ENCODE results near the gene ANK3.

Gene ANK3

GRCh38 chr10:60290558-60290957, 99.1 kb downstream of the ANK3 start:
- H3K27ac ChIP-seq (ENCODE audit: low read depth, low read length): no peak overlapping the region
- H3K9ac ChIP-seq (ENCODE audit: low read length in 5 of 5): no peak overlapping the region
- no peaks in the 10 kb centered on the region for H3K9me3 ChIP-seq (ENCODE audit: control insufficient read depth in 5 of 5, low read length in 5 of 5)
- H3K36me3 ChIP-seq (ENCODE audit: control insufficient read depth in 5 of 5, insufficient read depth in 5 of 5, low read length in 5 of 5): no peaks in the 10 kb centered on the region
- H3K4me3 ChIP-seq (ENCODE audit: low read depth in 1 of 5, low read length in 5 of 5): no peak overlapping the region
- H3K27me3 ChIP-seq (ENCODE audit: control insufficient read depth in 5 of 5, insufficient read depth in 4 of 5, low read length in 5 of 5): no peaks in the 10 kb centered on the region
- no peaks in the 10 kb centered on the region for H3K4me1 ChIP-seq (ENCODE audit: control insufficient read depth in 5 of 5, insufficient read depth in 5 of 5, low read length in 5 of 5)

DNA sequence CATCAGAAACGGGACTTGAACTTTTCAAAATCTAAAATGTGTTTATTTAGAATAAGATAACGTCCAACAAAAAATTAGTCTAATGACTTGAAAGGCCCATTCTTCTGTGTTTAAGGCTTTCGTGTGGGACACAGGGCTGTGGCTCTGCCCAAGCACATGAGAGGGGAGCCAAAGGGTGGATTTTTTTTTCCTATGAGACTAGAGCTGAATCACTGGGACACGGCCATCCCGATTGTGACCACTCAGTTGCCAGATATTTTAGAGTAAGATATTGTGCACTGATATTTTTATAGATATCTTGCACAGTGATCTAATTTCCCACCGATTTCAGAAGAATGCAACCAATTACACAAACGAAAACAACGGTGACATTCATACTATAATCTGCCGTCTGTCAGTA, 99.9 kb downstream of the ANK3 start:
- Histone ChIP-seq H3K36me3 (ENCODE audit: control insufficient read depth in 5 of 5, insufficient read depth in 5 of 5, low read length in 5 of 5) (no peaks in the 10 kb centered on the region), H3K9ac (ENCODE audit: low read length in 5 of 5) (no peak overlapping the region)

GRCh38 chr10:60288256-60288655, 101.4 kb downstream of the ANK3 start:
- no peak overlapping the region for H3K4me3 ChIP-seq (ENCODE audit: low read depth in 1 of 5, low read length in 5 of 5)
- H3K27me3 ChIP-seq (ENCODE audit: control insufficient read depth in 5 of 5, insufficient read depth in 4 of 5, low read length in 5 of 5): no peaks in the 10 kb centered on the region
- no peaks in the 10 kb centered on the region for H3K36me3 ChIP-seq (ENCODE audit: control insufficient read depth in 5 of 5, insufficient read depth in 5 of 5, low read length in 5 of 5)
- no peaks in the 10 kb centered on the region for H3K4me1 ChIP-seq (ENCODE audit: control insufficient read depth in 5 of 5, insufficient read depth in 5 of 5, low read length in 5 of 5)
- no peak overlapping the region for H3K9ac ChIP-seq (ENCODE audit: low read length in 5 of 5)
- H3K27ac ChIP-seq (ENCODE audit: low read depth, low read length): no peak overlapping the region
- no peaks in the 10 kb centered on the region for H3K9me3 ChIP-seq (ENCODE audit: control insufficient read depth in 5 of 5, low read length in 5 of 5)

More for the DNA sequence above, 99.9 kb downstream of the ANK3 start:
- Histone ChIP-seq H3K4me1 (ENCODE audit: control insufficient read depth in 5 of 5, insufficient read depth in 5 of 5, low read length in 5 of 5) (no peaks in the 10 kb centered on the region), H3K27ac (ENCODE audit: low read depth, low read length) (no peak overlapping the region), H3K4me3 (ENCODE audit: low read depth in 1 of 5, low read length in 5 of 5) (no peak overlapping the region), H3K9me3 (ENCODE audit: control insufficient read depth in 5 of 5, low read length in 5 of 5) (no peaks in the 10 kb centered on the region), H3K27me3 (ENCODE audit: control insufficient read depth in 5 of 5, insufficient read depth in 4 of 5, low read length in 5 of 5) (no peaks in the 10 kb centered on the region)

DNA sequence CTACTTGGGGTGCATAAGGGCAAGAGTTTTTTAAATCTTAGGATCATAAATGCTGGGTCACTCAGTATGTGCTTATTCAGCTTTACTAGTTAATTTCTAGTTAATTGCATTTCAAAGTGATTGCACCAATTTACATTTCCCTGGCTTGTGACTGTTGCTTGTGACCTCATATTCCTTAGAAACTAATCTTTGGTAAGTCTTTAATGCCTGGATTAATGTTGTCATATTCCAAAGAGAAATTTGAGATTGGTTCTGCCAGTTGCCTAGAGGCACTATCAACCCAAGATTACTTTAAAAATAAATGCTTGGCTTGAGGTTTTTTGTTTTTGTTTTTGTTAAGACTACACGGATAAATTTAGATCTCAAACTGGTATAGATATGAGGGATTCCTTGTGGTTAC, 103.1 kb downstream of the ANK3 start:
- Histone ChIP-seq H3K9me3 (ENCODE audit: control insufficient read depth in 5 of 5, low read length in 5 of 5) (no peaks in the 10 kb centered on the region), H3K9ac (ENCODE audit: low read length in 5 of 5) (no peak overlapping the region), H3K27ac (ENCODE audit: low read depth, low read length) (no peak overlapping the region), H3K36me3 (ENCODE audit: control insufficient read depth in 5 of 5, insufficient read depth in 5 of 5, low read length in 5 of 5) (no peaks in the 10 kb centered on the region), H3K4me3 (ENCODE audit: low read depth in 1 of 5, low read length in 5 of 5) (no peak overlapping the region), H3K4me1 (ENCODE audit: control insufficient read depth in 5 of 5, insufficient read depth in 5 of 5, low read length in 5 of 5) (no peaks in the 10 kb centered on the region), H3K27me3 (ENCODE audit: control insufficient read depth in 5 of 5, insufficient read depth in 4 of 5, low read length in 5 of 5) (no peaks in the 10 kb centered on the region)

DNA sequence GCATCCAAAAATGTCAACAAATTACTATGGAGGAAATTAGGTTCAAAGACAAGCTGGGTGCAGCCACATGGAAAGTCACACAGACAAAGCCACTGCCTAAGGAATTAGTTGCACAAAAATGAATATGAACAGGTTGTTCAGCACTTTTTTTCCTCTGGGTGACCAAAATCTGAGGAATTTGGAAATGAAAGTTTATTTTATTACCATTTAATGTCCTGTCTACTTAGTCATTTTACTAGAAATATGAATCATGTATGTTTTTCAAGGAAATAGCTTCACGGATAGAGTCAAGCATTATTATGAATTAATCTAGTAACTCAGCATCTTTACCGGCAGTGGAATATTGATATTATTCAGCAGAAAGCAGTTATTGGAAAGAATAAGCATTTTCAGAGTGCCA, 106.3 kb downstream of the ANK3 start:
- Histone ChIP-seq H3K4me3 (ENCODE audit: low read depth in 1 of 5, low read length in 5 of 5) (no peak overlapping the region), H3K9me3 (ENCODE audit: control insufficient read depth in 5 of 5, low read length in 5 of 5) (no peaks in the 10 kb centered on the region), H3K27ac (ENCODE audit: low read depth, low read length) (no peak overlapping the region), H3K4me1 (ENCODE audit: control insufficient read depth in 5 of 5, insufficient read depth in 5 of 5, low read length in 5 of 5) (no peaks in the 10 kb centered on the region), H3K9ac (ENCODE audit: low read length in 5 of 5) (no peak overlapping the region), H3K27me3 (ENCODE audit: control insufficient read depth in 5 of 5, insufficient read depth in 4 of 5, low read length in 5 of 5) (no peaks in the 10 kb centered on the region), H3K36me3 (ENCODE audit: control insufficient read depth in 5 of 5, insufficient read depth in 5 of 5, low read length in 5 of 5) (no peaks in the 10 kb centered on the region)

DNA sequence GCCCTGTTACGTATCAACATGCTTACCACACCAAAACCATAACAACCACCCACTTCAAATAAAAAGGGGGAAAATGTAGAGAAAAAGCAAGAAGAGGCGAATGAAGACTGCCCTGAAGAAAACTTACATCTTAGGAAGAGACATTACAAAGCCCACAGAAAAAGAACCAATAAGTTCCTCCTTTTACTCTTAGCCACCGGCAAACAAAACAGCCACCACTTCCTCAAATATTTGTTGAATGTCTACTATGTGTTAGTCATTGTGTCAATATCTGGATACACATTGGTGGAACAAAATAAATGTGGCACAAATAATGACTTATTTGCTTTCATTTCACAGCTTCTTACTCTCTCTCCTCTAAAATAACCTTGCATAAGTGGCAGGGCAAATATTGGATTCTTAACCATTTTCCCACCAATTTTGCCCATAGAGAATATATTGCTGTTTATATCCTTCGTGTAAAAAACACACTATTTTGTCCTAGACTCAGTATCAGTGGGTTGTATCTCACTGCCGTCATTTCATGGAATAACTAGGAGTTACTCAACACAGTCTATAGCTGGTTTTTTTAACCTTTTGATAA, 106.8 kb downstream of the ANK3 start:
- no peak overlapping the region for H3K9ac ChIP-seq (ENCODE audit: low read length in 5 of 5)
- H3K4me3 ChIP-seq (ENCODE audit: low read depth in 1 of 5, low read length in 5 of 5): no peak overlapping the region
- no peak overlapping the region for H3K27ac ChIP-seq (ENCODE audit: low read depth, low read length)
- H3K36me3 ChIP-seq (ENCODE audit: control insufficient read depth in 5 of 5, insufficient read depth in 5 of 5, low read length in 5 of 5): no peaks in the 10 kb centered on the region
- no peaks in the 10 kb centered on the region for H3K9me3 ChIP-seq (ENCODE audit: control insufficient read depth in 5 of 5, low read length in 5 of 5)
- no peaks in the 10 kb centered on the region for H3K4me1 ChIP-seq (ENCODE audit: control insufficient read depth in 5 of 5, insufficient read depth in 5 of 5, low read length in 5 of 5)
- no peaks in the 10 kb centered on the region for H3K27me3 ChIP-seq (ENCODE audit: control insufficient read depth in 5 of 5, insufficient read depth in 4 of 5, low read length in 5 of 5)

- no peaks in the 10 kb centered on the region for H3K36me3 ChIP-seq (ENCODE audit: control insufficient read depth in 5 of 5, insufficient read depth in 5 of 5, low read length in 5 of 5)
- no peak overlapping the region for H3K27ac ChIP-seq (ENCODE audit: low read depth, low read length)
- no peak overlapping the region for H3K9ac ChIP-seq (ENCODE audit: low read length in 5 of 5)
- H3K4me1 ChIP-seq (ENCODE audit: control insufficient read depth in 5 of 5, insufficient read depth in 5 of 5, low read length in 5 of 5): no peaks in the 10 kb centered on the region
- no peak overlapping the region for H3K4me3 ChIP-seq (ENCODE audit: low read depth in 1 of 5, low read length in 5 of 5)
- no peaks in the 10 kb centered on the region for H3K27me3 ChIP-seq (ENCODE audit: control insufficient read depth in 5 of 5, insufficient read depth in 4 of 5, low read length in 5 of 5)
- no peaks in the 10 kb centered on the region for H3K9me3 ChIP-seq (ENCODE audit: control insufficient read depth in 5 of 5, low read length in 5 of 5)
Observed at GRCh38 chr10:60281792-60282353, 107.8 kb downstream of the ANK3 start.

DNA sequence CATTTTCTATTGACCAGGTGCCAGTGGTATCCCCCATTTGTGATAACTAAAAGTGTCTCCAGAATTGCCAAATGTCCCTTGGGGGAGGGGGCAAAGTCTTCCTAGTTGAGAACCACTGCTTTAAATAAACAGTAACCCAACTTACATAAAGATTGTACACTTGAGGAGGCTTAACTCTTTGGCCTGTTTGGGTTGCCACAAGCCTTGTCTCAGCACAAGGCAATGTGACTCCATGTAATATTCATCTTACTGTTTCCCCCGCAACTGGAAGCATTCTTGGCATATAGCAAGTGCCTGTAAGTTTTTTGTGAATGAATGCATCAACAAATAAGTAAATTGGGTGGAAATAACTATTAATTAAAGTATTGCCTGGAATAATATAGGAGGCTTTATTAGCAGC, 108.3 kb downstream of the ANK3 start:
- Histone ChIP-seq H3K4me1 (ENCODE audit: control insufficient read depth in 5 of 5, insufficient read depth in 5 of 5, low read length in 5 of 5) (no peaks in the 10 kb centered on the region), H3K4me3 (ENCODE audit: low read depth in 1 of 5, low read length in 5 of 5) (no peak overlapping the region), H3K36me3 (ENCODE audit: control insufficient read depth in 5 of 5, insufficient read depth in 5 of 5, low read length in 5 of 5) (no peaks in the 10 kb centered on the region), H3K9me3 (ENCODE audit: control insufficient read depth in 5 of 5, low read length in 5 of 5) (no peaks in the 10 kb centered on the region), H3K27ac (ENCODE audit: low read depth, low read length) (no peak overlapping the region), H3K9ac (ENCODE audit: low read length in 5 of 5) (no peak overlapping the region), H3K27me3 (ENCODE audit: control insufficient read depth in 5 of 5, insufficient read depth in 4 of 5, low read length in 5 of 5) (no peaks in the 10 kb centered on the region)

- H3K27me3 ChIP-seq (ENCODE audit: control insufficient read depth in 5 of 5, insufficient read depth in 4 of 5, low read length in 5 of 5): no peaks in the 10 kb centered on the region
- H3K4me3 ChIP-seq (ENCODE audit: low read depth in 1 of 5, low read length in 5 of 5): no peak overlapping the region
- no peaks in the 10 kb centered on the region for H3K4me1 ChIP-seq (ENCODE audit: control insufficient read depth in 5 of 5, insufficient read depth in 5 of 5, low read length in 5 of 5)
- H3K36me3 ChIP-seq (ENCODE audit: control insufficient read depth in 5 of 5, insufficient read depth in 5 of 5, low read length in 5 of 5): no peaks in the 10 kb centered on the region
- H3K27ac ChIP-seq (ENCODE audit: low read depth, low read length): no peak overlapping the region
- H3K9ac ChIP-seq (ENCODE audit: low read length in 5 of 5): no peak overlapping the region
- no peaks in the 10 kb centered on the region for H3K9me3 ChIP-seq (ENCODE audit: control insufficient read depth in 5 of 5, low read length in 5 of 5)
Observed at GRCh38 chr10:60280475-60280874, 109.2 kb downstream of the ANK3 start.

DNA sequence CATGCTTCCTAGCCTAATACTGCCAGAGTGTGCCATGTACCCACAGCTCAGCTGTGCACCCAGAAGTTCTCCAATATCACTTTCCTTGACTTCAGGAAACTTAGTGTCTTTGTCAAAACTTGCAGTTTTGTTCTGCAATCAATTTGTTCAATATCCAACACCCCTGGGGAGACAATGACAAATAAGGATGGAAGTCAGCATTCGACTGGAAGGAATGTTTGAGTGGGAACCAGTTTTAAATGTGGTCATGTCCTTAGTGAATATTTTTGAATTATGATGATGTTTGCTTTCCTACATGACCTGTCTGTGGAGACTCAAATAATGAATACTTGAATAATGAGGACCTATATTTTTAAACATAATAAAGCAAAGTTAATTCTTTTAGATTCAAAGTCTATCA, 112.0 kb downstream of the ANK3 start:
- Histone ChIP-seq H3K4me1 (ENCODE audit: control insufficient read depth in 5 of 5, insufficient read depth in 5 of 5, low read length in 5 of 5) (no peaks in the 10 kb centered on the region), H3K9ac (ENCODE audit: low read length in 5 of 5) (no peak overlapping the region), H3K9me3 (ENCODE audit: control insufficient read depth in 5 of 5, low read length in 5 of 5) (no peaks in the 10 kb centered on the region), H3K4me3 (ENCODE audit: low read depth in 1 of 5, low read length in 5 of 5) (no peak overlapping the region), H3K27me3 (ENCODE audit: control insufficient read depth in 5 of 5, insufficient read depth in 4 of 5, low read length in 5 of 5) (no peaks in the 10 kb centered on the region), H3K27ac (ENCODE audit: low read depth, low read length) (no peak overlapping the region), H3K36me3 (ENCODE audit: control insufficient read depth in 5 of 5, insufficient read depth in 5 of 5, low read length in 5 of 5) (no peaks in the 10 kb centered on the region)
